Naive thymus-derived CD4-positive, alpha-beta T cell (primary cell): ENCODE results near the gene ASXL1. TPM values are rescaled to one million over a fixed set of nuclear protein-coding genes. Genes with fewer than 3 reads are reported as not detected.
A peak's percentile ranks its signal among the peaks of the same experiment; 100 is the strongest.

Source experiments
- ATAC-seq: fragments of 150-1000 bp; cut with Tn5 transposase; 2 replicates; pipeline ENCODE4 v1.10.0; 2021; ENCODE audit warnings: mild to moderate bottlenecking, moderate library complexity
- CTCF ChIA-PET: fragments of 350-600 bp; sonication (Branson Sonifier 250); formaldehyde crosslinking; loops from one replicate; lab custom pipeline; 2021; ENCODE audit warnings: antibody characterized with exemption; lab: Charles Lee
- POLR2A ChIA-PET: fragments of 350-600 bp; sonication (Branson Sonifier 250); formaldehyde crosslinking; loops from one replicate; lab custom pipeline; 2021; ENCODE audit warnings: antibody characterized with exemption, inconsistent platforms; lab: Charles Lee
- DNase-seq, 9 donors: peaks; one replicate each; pipeline versions ENCODE4 v3.0.0 to v3.0.0-alpha.2; 2020 to 2022; ENCODE audit warnings: mixed read lengths in 1 of 9
- H3K27ac ChIP-seq: one replicate; pipeline ENCODE4 v1.7.0; 2013; ENCODE audit warnings: mild to moderate bottlenecking, low read depth, low read length, moderate library complexity
- H3K27me3 ChIP-seq, 2 donors: one replicate each; pipeline ENCODE4 v1.7.0; 2013; ENCODE audit warnings: low read length in 2 of 2, mild to moderate bottlenecking in 2 of 2, moderate library complexity in 2 of 2; ENCODE audit not compliant: control insufficient read depth in 2 of 2, insufficient read depth in 2 of 2
- H3K36me3 ChIP-seq, 3 experiments: 1 replicate in 2 of 3; 2 replicates in 1 of 3; pipeline ENCODE4 v1.7.0; 2013; ENCODE audit warnings: low read length in 3 of 3, mild to moderate bottlenecking in 3 of 3, moderate library complexity in 1 of 3; ENCODE audit not compliant: insufficient read depth in 3 of 3, control insufficient read depth in 2 of 3
- H3K4me1 ChIP-seq, 2 donors: one replicate each; pipeline ENCODE4 v1.7.0; 2013; ENCODE audit warnings: low read length in 2 of 2, mild to moderate bottlenecking in 2 of 2, moderate library complexity in 1 of 2; ENCODE audit not compliant: control insufficient read depth in 2 of 2, insufficient read depth in 2 of 2
- H3K4me3 ChIP-seq: 2 replicates; pipeline ENCODE4 v1.7.0; 2013; ENCODE audit warnings: mild to moderate bottlenecking, low read length
- H3K9me3 ChIP-seq, 3 experiments: 1 replicate in 2 of 3; 2 replicates in 1 of 3; pipeline ENCODE4 v1.7.0; 2013; ENCODE audit warnings: low read length in 3 of 3; ENCODE audit not compliant: control insufficient read depth in 2 of 3
- H3K27ac Mint-ChIP-seq, 9 donors: one replicate each; pipeline ENCODE4 v1.8.0; 2020 to 2022; ENCODE audit warnings: mixed read lengths in 9 of 9, mild to moderate bottlenecking in 8 of 9, moderate library complexity in 5 of 9, inconsistent platforms in 2 of 9
- H3K27me3 Mint-ChIP-seq, 5 donors: one replicate each; pipeline ENCODE4 v1.8.0; 2021 to 2022; ENCODE audit warnings: mixed read lengths in 5 of 5, mild to moderate bottlenecking in 1 of 5
- H3K36me3 Mint-ChIP-seq, 5 donors: one replicate each; pipeline ENCODE4 v1.8.0; 2020 to 2022; ENCODE audit warnings: mixed read lengths in 5 of 5, mild to moderate bottlenecking in 3 of 5, inconsistent platforms in 1 of 5
- H3K4me1 Mint-ChIP-seq, 7 donors: one replicate each; pipeline ENCODE4 v1.8.0; 2020 to 2022; ENCODE audit warnings: mixed read lengths in 7 of 7, mild to moderate bottlenecking in 3 of 7, inconsistent platforms in 1 of 7
- H3K4me3 Mint-ChIP-seq, 10 donors: one replicate each; pipeline ENCODE4 v1.8.0; 2020 to 2022; ENCODE audit warnings: mild to moderate bottlenecking in 10 of 10, mixed read lengths in 10 of 10, moderate library complexity in 6 of 10, inconsistent platforms in 2 of 10
- H3K9me3 Mint-ChIP-seq, 11 donors: one replicate each; pipeline ENCODE4 v1.8.0; 2020 to 2022; ENCODE audit warnings: mixed read lengths in 11 of 11, mild to moderate bottlenecking in 4 of 11, inconsistent platforms in 1 of 11, moderate library complexity in 1 of 11
- intact Hi-C, 2 donors: fragments of 100-400 bp; cut with micrococcal nuclease; formaldehyde crosslinking; loops; one replicate each; pipeline ENCODE4 v1.15.1; 2023
- polyA plus RNA-seq, 2 donors: library from polyadenylated mRNA; unstranded; fragments of 300-500 nt; fragmentation: Illumina TruSeq; gene quantifications; one replicate each; pipeline ENCODE4 v1.2.3, GENCODE V29; 2021
- total RNA-seq, 6 experiments: library from RNA in 5 of 6; stranded (reverse) in 5 of 6; gene quantifications; 1 replicate in 5 of 6; 2 replicates in 1 of 6; pipeline ENCODE4 v1.2.3 and lab custom pipeline; 2021 to 2026

Gene ASXL1
- total and polyA plus RNA-seq, 7 experiments from 2014 or later: 14.7 to 200 (median 147) TPM

GRCh38 chr20:32466739-32467505 lies 108.8 kb downstream of the ASXL1 start:
- peak overlapping the region in 5 of 9 donors; percentile 28 to 77 (median 60) for H3K27ac Mint-ChIP-seq
- ATAC-seq (no peak), DNase-seq (no peak)
- Histone ChIP-seq H3K36me3 (peaks cover 0 to 72% (median 0%) of the 10 kb centered on the region in 3 experiments), H3K4me3 (no peak overlapping the region), H3K9me3 (no peaks in the 10 kb centered on the region), H3K4me1 (no peaks in the 10 kb centered on the region), H3K27me3 (no peaks in the 10 kb centered on the region), H3K27ac (no peak overlapping the region)
- H3K4me3 Mint-ChIP-seq: no peak overlapping the region
- peaks cover 0 to 6% (median 0%) of the 10 kb centered on the region in 5 donors for H3K36me3 Mint-ChIP-seq
- peaks cover 4 to 17% (median 14%) of the 10 kb centered on the region in 7 donors for H3K4me1 Mint-ChIP-seq
- intact Hi-C loops: no loop called here
- H3K9me3 Mint-ChIP-seq: no peaks in the 10 kb centered on the region
- POLR2A ChIA-PET: interaction anchor here (0.6 to 1.1 kb wide), 2 partner anchors 43 to 1149 kb away, joined by 3 to 5 read pairs; no protein-coding TSS in a partner anchor
- H3K27me3 Mint-ChIP-seq: no peaks in the 10 kb centered on the region
- CTCF ChIA-PET: no interaction called here

GRCh38 chr20:32467506-32468312 lies 109.6 kb downstream of the ASXL1 start:
- no peaks in the 10 kb centered on the region for H3K9me3 ChIP-seq
- H3K4me3 Mint-ChIP-seq: no peak overlapping the region
- no peak for DNase-seq
- H3K4me1 Mint-ChIP-seq: peaks cover 4 to 21% (median 14%) of the 10 kb centered on the region in 7 donors
- H3K36me3 Mint-ChIP-seq: peaks cover 0 to 8% (median 0%) of the 10 kb centered on the region in 5 donors
- no peaks in the 10 kb centered on the region for H3K4me1 ChIP-seq
- intact Hi-C loops: no loop called here
- H3K27ac ChIP-seq: peak overlapping the region; percentile 38
- H3K27me3 Mint-ChIP-seq: no peaks in the 10 kb centered on the region
- no peaks in the 10 kb centered on the region for H3K9me3 Mint-ChIP-seq
- ChIA-PET CTCF (no interaction called here), POLR2A (interaction anchor here (1.1 kb wide), 1 partner anchor 42 kb away, joined by 3 read pairs; no protein-coding TSS in a partner anchor)
- H3K27ac Mint-ChIP-seq: peak overlapping the region in 6 of 9 donors; percentile 10 to 77 (median 56)
- peaks cover 0 to 72% (median 5%) of the 10 kb centered on the region in 3 experiments for H3K36me3 ChIP-seq
- H3K4me3 ChIP-seq: no peak overlapping the region
- H3K27me3 ChIP-seq: no peaks in the 10 kb centered on the region
- ATAC-seq: no peak

- Mint-ChIP-seq H3K9me3 (no peaks in the 10 kb centered on the region), H3K27me3 (no peaks in the 10 kb centered on the region), H3K36me3 (peaks cover 0 to 8% (median 0%) of the 10 kb centered on the region in 5 donors), H3K4me1 (peaks cover 4 to 21% (median 14%) of the 10 kb centered on the region in 7 donors), H3K27ac (peak overlapping the region in 4 of 9 donors; percentile 10 to 33 (median 24)), H3K4me3 (no peak overlapping the region)
- Histone ChIP-seq H3K27ac (peak overlapping the region; percentile 38), H3K9me3 (no peaks in the 10 kb centered on the region), H3K4me1 (no peaks in the 10 kb centered on the region), H3K4me3 (no peak overlapping the region), H3K27me3 (no peaks in the 10 kb centered on the region), H3K36me3 (peaks cover 0 to 72% (median 5%) of the 10 kb centered on the region in 3 experiments)
- CTCF ChIA-PET: interaction anchor here (0.6 kb wide), 1 partner anchor 242 kb away, joined by 4 read pairs; no protein-coding TSS in a partner anchor
- no peak for DNase-seq
- POLR2A ChIA-PET: no interaction called here
- no peak for ATAC-seq
- intact Hi-C loops: no loop called here
Observed at GRCh38 chr20:32468313-32468640, 110.1 kb downstream of the ASXL1 start.

GRCh38 chr20:32468860-32469259 lies 110.7 kb downstream of the ASXL1 start:
- ATAC-seq: no peak
- no peak for DNase-seq
- H3K27me3 Mint-ChIP-seq: no peaks in the 10 kb centered on the region
- H3K9me3 Mint-ChIP-seq: no peaks in the 10 kb centered on the region
- H3K36me3 Mint-ChIP-seq: peaks cover 0 to 13% (median 0%) of the 10 kb centered on the region in 5 donors
- POLR2A ChIA-PET: no interaction called here
- CTCF ChIA-PET: interaction anchor here (0.6 to 0.9 kb wide), 3 partner anchors 12 to 241 kb away, joined by 3 to 4 read pairs (median 3); no protein-coding TSS in a partner anchor
- Histone ChIP-seq H3K36me3 (peaks cover 0 to 72% (median 7%) of the 10 kb centered on the region in 3 experiments), H3K9me3 (no peaks in the 10 kb centered on the region), H3K4me3 (no peak overlapping the region), H3K4me1 (no peaks in the 10 kb centered on the region), H3K27me3 (no peaks in the 10 kb centered on the region), H3K27ac (peak overlapping the region; percentile 11)
- peaks cover 4 to 23% (median 17%) of the 10 kb centered on the region in 7 donors for H3K4me1 Mint-ChIP-seq
- intact Hi-C loops: no loop called here
- no peak overlapping the region for H3K4me3 Mint-ChIP-seq
- peak overlapping the region in 4 of 9 donors; percentile 32 to 73 (median 46) for H3K27ac Mint-ChIP-seq

- ChIA-PET CTCF (interaction anchor here (1.7 to 1.8 kb wide), 2 partner anchors 58 to 182 kb away, joined by 3 to 6 read pairs; no protein-coding TSS in a partner anchor), POLR2A (no interaction called here)
- peak in 2 of 9 donors; percentile 24 to 31 for DNase-seq
- Histone ChIP-seq H3K4me1 (no peaks in the 10 kb centered on the region), H3K27me3 (no peaks in the 10 kb centered on the region), H3K9me3 (no peaks in the 10 kb centered on the region), H3K36me3 (peaks cover 0 to 73% (median 13%) of the 10 kb centered on the region in 3 experiments), H3K4me3 (no peak overlapping the region), H3K27ac (peak overlapping the region; percentile 30)
- Mint-ChIP-seq H3K27me3 (no peaks in the 10 kb centered on the region), H3K27ac (peak overlapping the region in 8 of 9 donors; percentile 36 to 89 (median 79)), H3K9me3 (no peaks in the 10 kb centered on the region), H3K4me1 (peaks cover 4 to 23% (median 17%) of the 10 kb centered on the region in 7 donors), H3K36me3 (peaks cover 0 to 13% (median 0%) of the 10 kb centered on the region in 5 donors), H3K4me3 (peak overlapping the region in 1 of 10 donors; percentile 1)
- intact Hi-C loops: loop anchor here in 1 of 2 donors (1.0 to 5.0 kb wide), 3 partner anchors 15 to 182 kb away; no protein-coding TSS in a partner anchor
- peak; percentile 58 for ATAC-seq
Observed at GRCh38 chr20:32470025-32470861, 112.1 kb downstream of the ASXL1 start.
